HG03439 (cell line): Measurements from ENCODE around the gene STN1.

ENCODE experiments used
- ATAC-seq: cut with Tn5 transposase; IDR thresholded peaks from one replicate; pipeline ENCODE4 v1.9.1; 2021; ENCODE audit warnings: mild to moderate bottlenecking, moderate library complexity; ENCODE audit not compliant: unreplicated experiment

STN1 gene

GRCh38 chr10:103918053-103918846 is at the start of gene STN1:
Gene STN1 (minus strand): TSS chr10:103918184. CDS start chr10:103917594, 590 bp downstream.
- peak; percentile 95 for ATAC-seq

GRCh38 chr10:103967448-103968071 is 49.6 kb upstream of the STN1 start:
- ATAC-seq = peak; percentile 47

- ATAC-seq = peak; percentile 81
These were observed 48.9 kb upstream of the STN1 start, which contains the start of gene SLK for GRCh38 chr10:103966671-103967447. Gene SLK (plus strand): TSS chr10:103967140. CDS start chr10:103967746, 606 bp downstream.

- ATAC-seq = no peak
These were observed 42.1 kb upstream of the STN1 start for GRCh38 chr10:103960103-103960502.

GRCh38 chr10:103958996-103959395 is 41.0 kb upstream of the STN1 start:
- no peak for ATAC-seq

GRCh38 chr10:103954543-103954942 is 36.6 kb upstream of the STN1 start:
- ATAC-seq = no peak

GRCh38 chr10:103951942-103952341 is 34.0 kb upstream of the STN1 start:
- no peak for ATAC-seq

GRCh38 chr10:103951183-103951582 is 33.2 kb upstream of the STN1 start:
- no peak for ATAC-seq

GRCh38 chr10:103949728-103950127 is 31.7 kb upstream of the STN1 start:
- ATAC-seq = no peak

- no peak for ATAC-seq
These were observed 30.0 kb upstream of the STN1 start for GRCh38 chr10:103947799-103948516.

- ATAC-seq = no peak
These were observed 24.9 kb upstream of the STN1 start for GRCh38 chr10:103942866-103943265.

- no peak for ATAC-seq
These were observed 23.8 kb upstream of the STN1 start for GRCh38 chr10:103941801-103942200.

- no peak for ATAC-seq
These were observed 21.5 kb upstream of the STN1 start for GRCh38 chr10:103939522-103939921.

- ATAC-seq = no peak
These were observed 18.0 kb upstream of the STN1 start for GRCh38 chr10:103936022-103936421.

- no peak for ATAC-seq
These were observed 16.3 kb upstream of the STN1 start for GRCh38 chr10:103934308-103934707.

GRCh38 chr10:103933557-103934121 is 15.7 kb upstream of the STN1 start:
- no peak for ATAC-seq

- ATAC-seq = no peak
These were observed 15.0 kb upstream of the STN1 start for GRCh38 chr10:103932971-103933370.

GRCh38 chr10:103932271-103932670 is 14.3 kb upstream of the STN1 start:
- ATAC-seq = no peak

- no peak for ATAC-seq
These were observed 13.6 kb upstream of the STN1 start for GRCh38 chr10:103931603-103932002.

GRCh38 chr10:103930881-103931280 is 12.9 kb upstream of the STN1 start:
- no peak for ATAC-seq

GRCh38 chr10:103930449-103930848 is 12.5 kb upstream of the STN1 start:
- no peak for ATAC-seq
